Caco-2 (cell line): Measurements from ENCODE around the gene SCGB3A1. TPM values are rescaled to one million over a fixed set of nuclear protein-coding genes. Genes with fewer than 3 reads are reported as not detected.

ENCODE experiments used
- BruUV-seq: library from RNA; stranded (reverse); fragments of 400-500 nt; replicated peaks from 2 replicates; lab custom pipeline; 2021; lab: Mats Ljungman, UMichigan
- CTCF ChIA-PET: fragments of 300-600 bp; sonication (Branson Sonifier 250); formaldehyde crosslinking; loops from one replicate; lab custom pipeline; 2022; ENCODE audit warnings: antibody characterized with exemption; lab: Charles Lee
- POLR2A ChIA-PET: fragments of 300-600 bp; sonication (Branson Sonifier 250); formaldehyde crosslinking; loops from one replicate; lab custom pipeline; 2022; ENCODE audit warnings: antibody characterized with exemption; lab: Charles Lee
- DNase-seq, 2 experiments: peaks; one replicate each; pipeline versions ENCODE4 v3.0.0 to v3.0.0-alpha.2; 2020 to 2022
- H3K27me3 ChIP-seq: replicated peaks from 2 replicates; pipeline ENCODE4 v1.6.0; 2011; ENCODE audit warnings: low read length; ENCODE audit not compliant: control insufficient read depth, insufficient read depth
- H3K36me3 ChIP-seq: 2 replicates; pipeline ENCODE4 v1.5.1; 2011; ENCODE audit warnings: low read length; ENCODE audit not compliant: control insufficient read depth, insufficient read depth
- H3K4me1 ChIP-seq: fragments of 250-450 bp; sonication (Bioruptor Pico); 2 replicates; pipeline ENCODE4 v1.5.1; 2020; ENCODE audit warnings: mild to moderate bottlenecking
- H3K4me3 ChIP-seq: 2 replicates; pipeline ENCODE4 v1.5.1; 2011; ENCODE audit warnings: low read depth, mild to moderate bottlenecking, control low read depth, low read length
- H3K9me3 ChIP-seq: fragments of 250-450 bp; sonication (Bioruptor Pico); 2 replicates; pipeline ENCODE4 v1.5.1; 2020; ENCODE audit warnings: mild to moderate bottlenecking, moderate library complexity
- H3K27ac Mint-ChIP-seq: one replicate; pipeline ENCODE4 v1.8.0; 2022; ENCODE audit warnings: mixed read lengths; ENCODE audit not compliant: unreplicated experiment
- H3K27me3 Mint-ChIP-seq: one replicate; pipeline ENCODE4 v1.8.0; 2022; ENCODE audit warnings: mixed read lengths; ENCODE audit not compliant: insufficient read depth, unreplicated experiment
- H3K36me3 Mint-ChIP-seq: one replicate; pipeline ENCODE4 v1.8.0; 2022; ENCODE audit warnings: mild to moderate bottlenecking, mixed read lengths; ENCODE audit not compliant: insufficient read depth, unreplicated experiment
- H3K4me1 Mint-ChIP-seq: one replicate; pipeline ENCODE4 v1.8.0; 2022; ENCODE audit warnings: low read depth, mixed read lengths; ENCODE audit not compliant: unreplicated experiment
- H3K4me3 Mint-ChIP-seq: one replicate; pipeline ENCODE4 v1.8.0; 2022; ENCODE audit warnings: mild to moderate bottlenecking, moderate library complexity, mixed read lengths; ENCODE audit not compliant: unreplicated experiment
- H3K9me3 Mint-ChIP-seq: one replicate; pipeline ENCODE4 v1.8.0; 2022; ENCODE audit warnings: mixed read lengths; ENCODE audit not compliant: unreplicated experiment
- intact Hi-C: fragments of 100-400 bp; cut with micrococcal nuclease; formaldehyde crosslinking; loops from one replicate; pipeline ENCODE4 v1.10.0; 2022; ENCODE audit not compliant: unreplicated experiment
- total RNA-seq: library from RNA; stranded (reverse); gene quantifications from 2 replicates; pipeline ENCODE4 v1.2.3, GENCODE V29; 2022
- TF ChIP-seq, protein P1 (sequence below), 2 experiments: fragments of 200-600 bp in 1 of 2; IDR thresholded peaks; 1 replicate in 1 of 2; 2 replicates in 1 of 2; pipeline versions ENCODE4 v1.5.1 to v1.8.0; 2011 to 2022; ENCODE audit warnings: antibody characterized with exemption in 1 of 2, control low read depth in 1 of 2, inconsistent platforms in 1 of 2, low read depth in 1 of 2, low read length in 1 of 2, mild to moderate bottlenecking in 1 of 2, moderate library complexity in 1 of 2; ENCODE audit not compliant: insufficient read depth in 1 of 2, severe bottlenecking in 1 of 2, unreplicated experiment in 1 of 2

The SCGB3A1 gene
- total RNA-seq, 1 experiment from 2014 or later = not detected

DNA sequence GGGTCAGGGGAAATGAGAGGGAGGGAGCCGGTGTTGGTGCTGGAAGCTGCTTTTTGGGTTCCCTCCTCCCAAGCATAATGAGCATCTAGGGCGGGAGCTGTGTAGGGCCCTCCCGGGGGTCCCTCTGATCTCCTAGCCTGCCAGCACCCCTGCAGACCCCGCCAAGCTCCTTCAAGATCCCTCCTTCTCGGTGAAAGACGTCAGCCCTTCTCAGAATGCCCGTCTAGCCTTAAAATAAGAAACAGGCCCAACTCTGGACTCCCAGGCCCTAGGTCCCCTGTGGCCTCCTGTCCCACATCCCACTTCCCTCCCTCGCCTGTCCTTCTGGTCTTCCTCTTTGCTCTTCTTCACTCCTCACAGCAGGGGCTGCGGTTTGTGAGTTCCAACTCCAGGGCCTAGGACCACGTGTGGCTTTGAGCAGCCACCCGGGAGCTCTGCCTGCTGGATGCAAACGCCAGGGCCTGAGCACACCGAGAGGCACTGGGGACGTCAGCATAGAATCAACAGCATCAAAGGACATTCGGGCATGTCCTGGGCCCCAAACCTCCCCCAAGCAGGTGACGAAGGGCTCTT lies 8.8 kb upstream of the SCGB3A1 start:
- Histone ChIP-seq H3K9me3 (no peaks in the 10 kb centered on the region), H3K4me3 (no peak overlapping the region), H3K4me1 (no peaks in the 10 kb centered on the region), H3K27me3 (no peaks in the 10 kb centered on the region), H3K36me3 (no peaks in the 10 kb centered on the region)
- no TSS peak for BruUV-seq
- no peak for DNase-seq
- POLR2A ChIA-PET = no interaction called here
- H3K36me3 Mint-ChIP-seq = no peaks in the 10 kb centered on the region
- TF ChIP-seq, protein P1, sequence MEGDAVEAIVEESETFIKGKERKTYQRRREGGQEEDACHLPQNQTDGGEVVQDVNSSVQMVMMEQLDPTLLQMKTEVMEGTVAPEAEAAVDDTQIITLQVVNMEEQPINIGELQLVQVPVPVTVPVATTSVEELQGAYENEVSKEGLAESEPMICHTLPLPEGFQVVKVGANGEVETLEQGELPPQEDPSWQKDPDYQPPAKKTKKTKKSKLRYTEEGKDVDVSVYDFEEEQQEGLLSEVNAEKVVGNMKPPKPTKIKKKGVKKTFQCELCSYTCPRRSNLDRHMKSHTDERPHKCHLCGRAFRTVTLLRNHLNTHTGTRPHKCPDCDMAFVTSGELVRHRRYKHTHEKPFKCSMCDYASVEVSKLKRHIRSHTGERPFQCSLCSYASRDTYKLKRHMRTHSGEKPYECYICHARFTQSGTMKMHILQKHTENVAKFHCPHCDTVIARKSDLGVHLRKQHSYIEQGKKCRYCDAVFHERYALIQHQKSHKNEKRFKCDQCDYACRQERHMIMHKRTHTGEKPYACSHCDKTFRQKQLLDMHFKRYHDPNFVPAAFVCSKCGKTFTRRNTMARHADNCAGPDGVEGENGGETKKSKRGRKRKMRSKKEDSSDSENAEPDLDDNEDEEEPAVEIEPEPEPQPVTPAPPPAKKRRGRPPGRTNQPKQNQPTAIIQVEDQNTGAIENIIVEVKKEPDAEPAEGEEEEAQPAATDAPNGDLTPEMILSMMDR (IDR thresholded peaks at IDR 0.05; ENCODE audit: insufficient read depth in 1 of 2, low read depth in 1 of 2, low read length in 1 of 2, severe bottlenecking in 1 of 2, unreplicated experiment in 1 of 2) = no peak
- H3K27ac Mint-ChIP-seq = no peak overlapping the region
- no peak overlapping the region for H3K4me3 Mint-ChIP-seq
- CTCF ChIA-PET = no interaction called here
- no peaks in the 10 kb centered on the region for H3K4me1 Mint-ChIP-seq
- H3K27me3 Mint-ChIP-seq = no peaks in the 10 kb centered on the region
- intact Hi-C loops = no loop called here
- H3K9me3 Mint-ChIP-seq = no peaks in the 10 kb centered on the region

DNA sequence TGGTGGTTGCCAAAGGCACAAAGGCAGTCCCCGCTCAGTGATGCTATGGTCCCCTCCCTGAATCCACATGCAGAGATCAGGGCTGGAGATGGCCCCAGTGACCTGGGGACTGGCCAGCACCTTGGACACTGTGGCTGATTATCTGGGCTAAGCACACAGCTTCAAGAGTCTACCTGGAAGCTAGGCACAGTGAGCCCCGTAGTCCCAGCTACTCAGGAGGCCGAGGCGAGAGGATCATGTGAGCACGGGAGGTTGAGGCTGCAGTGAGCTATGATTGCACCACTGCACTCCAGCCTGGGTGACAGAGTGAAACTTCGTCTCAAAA lies 8.3 kb upstream of the SCGB3A1 start:
- CTCF ChIA-PET = no interaction called here
- H3K4me3 Mint-ChIP-seq = no peak overlapping the region

DNA sequence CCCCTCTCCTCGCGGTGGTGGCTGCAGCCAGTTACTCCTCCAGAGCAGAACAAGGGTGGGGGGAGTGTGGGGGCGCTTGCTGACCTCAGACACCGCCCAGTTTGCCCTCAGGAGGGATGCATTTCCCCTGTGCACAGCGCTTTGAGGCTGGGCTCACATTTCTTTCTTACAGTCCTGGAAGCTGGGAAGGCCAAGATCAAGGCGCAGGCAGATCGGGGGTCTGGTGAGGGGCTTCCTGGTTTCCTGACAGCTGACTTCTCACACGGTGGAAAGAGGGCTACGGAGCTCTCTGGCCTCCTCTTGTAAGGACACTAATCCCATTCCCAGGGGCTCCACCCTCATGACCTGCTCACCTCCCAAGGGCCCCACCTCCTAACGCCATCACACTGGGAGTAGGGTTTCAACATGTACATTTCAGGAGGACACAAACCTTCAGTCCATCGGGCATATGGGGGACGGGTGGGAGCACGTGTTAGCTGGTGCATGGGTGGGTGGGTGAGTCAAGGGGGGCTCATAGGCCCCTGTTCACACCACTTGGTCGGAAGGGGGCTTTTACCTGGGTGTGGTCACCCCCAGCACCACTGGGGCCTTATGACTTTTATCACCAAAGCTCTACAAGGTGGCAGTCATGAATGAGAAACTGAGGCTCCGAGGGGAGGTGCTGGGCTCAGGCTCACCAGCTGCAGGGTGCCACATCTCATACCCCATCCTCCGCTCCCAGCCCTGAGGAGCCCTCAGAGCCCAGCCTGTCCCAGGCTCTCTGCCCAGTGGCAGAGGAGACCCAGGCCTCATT lies 7.7 kb upstream of the SCGB3A1 start:
- no peak for DNase-seq
- Mint-ChIP-seq H3K4me1 (no peaks in the 10 kb centered on the region), H3K4me3 (no peak overlapping the region), H3K27me3 (no peaks in the 10 kb centered on the region), H3K9me3 (no peaks in the 10 kb centered on the region), H3K27ac (no peak overlapping the region), H3K36me3 (no peaks in the 10 kb centered on the region)
- TF ChIP-seq, protein P1 (IDR thresholded peaks at IDR 0.05; ENCODE audit: insufficient read depth in 1 of 2, low read depth in 1 of 2, low read length in 1 of 2, severe bottlenecking in 1 of 2, unreplicated experiment in 1 of 2) = no peak
- Histone ChIP-seq H3K4me3 (no peak overlapping the region), H3K36me3 (no peaks in the 10 kb centered on the region), H3K4me1 (no peaks in the 10 kb centered on the region), H3K9me3 (no peaks in the 10 kb centered on the region), H3K27me3 (no peaks in the 10 kb centered on the region)
- CTCF ChIA-PET = no interaction called here
- intact Hi-C loops = no loop called here
- POLR2A ChIA-PET = no interaction called here
- no TSS peak for BruUV-seq

More for the DNA sequence above, 8.3 kb upstream of the SCGB3A1 start:
- Histone ChIP-seq H3K9me3 (no peaks in the 10 kb centered on the region), H3K4me1 (no peaks in the 10 kb centered on the region), H3K4me3 (no peak overlapping the region), H3K36me3 (no peaks in the 10 kb centered on the region), H3K27me3 (no peaks in the 10 kb centered on the region)
- no TSS peak for BruUV-seq
- Mint-ChIP-seq H3K4me1 (no peaks in the 10 kb centered on the region), H3K27ac (no peak overlapping the region), H3K36me3 (no peaks in the 10 kb centered on the region), H3K9me3 (no peaks in the 10 kb centered on the region), H3K27me3 (no peaks in the 10 kb centered on the region)
- intact Hi-C loops = no loop called here
- POLR2A ChIA-PET = no interaction called here
- DNase-seq = no peak
- TF ChIP-seq, protein P1 (IDR thresholded peaks at IDR 0.05; ENCODE audit: insufficient read depth in 1 of 2, low read depth in 1 of 2, low read length in 1 of 2, severe bottlenecking in 1 of 2, unreplicated experiment in 1 of 2) = no peak
